ENCODE measurements around the gene P3H4. TPM values are rescaled to one million over a fixed set of nuclear protein-coding genes. Genes with fewer than 3 reads are reported as not detected.
"Not testable (repeated sequence)": the region's sequence is repeated elsewhere in the genome, so short reads cannot be mapped to it uniquely, and the experiment has no call there.

The P3H4 gene
- total RNA-seq, 1 donor from 2014 or later: 4.1 TPM

DNA sequence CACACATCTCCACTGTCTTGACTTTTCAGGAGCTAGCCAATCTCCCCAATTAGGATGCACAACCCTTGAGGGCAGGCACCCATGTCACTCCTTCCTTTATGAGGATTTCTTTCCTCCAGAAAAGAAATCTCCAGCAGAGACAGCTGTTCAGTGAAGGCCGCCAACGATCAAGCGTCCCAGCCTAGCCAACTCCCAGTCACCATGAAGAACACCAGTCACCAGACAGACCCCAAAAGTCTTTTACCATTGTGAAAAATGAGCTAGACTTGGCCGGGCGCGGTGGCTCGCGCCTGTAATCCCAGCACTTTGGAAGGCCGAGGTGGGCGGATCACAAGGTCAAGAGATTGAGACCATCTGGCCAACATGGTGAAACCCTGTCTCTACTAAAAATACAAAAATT, 18.2 kb upstream of the P3H4 start:
- H3K9me3 Mint-ChIP-seq; H3K4me1 Mint-ChIP-seq; H3K27ac Mint-ChIP-seq; H3K4me3 Mint-ChIP-seq; DNase-seq; H3K27me3 Mint-ChIP-seq; intact Hi-C loops (cut with micrococcal nuclease): not testable (repeated sequence)
- peaks cover 31% of the 10 kb centered on the region for H3K36me3 Mint-ChIP-seq (ENCODE audit: low read depth)

DNA sequence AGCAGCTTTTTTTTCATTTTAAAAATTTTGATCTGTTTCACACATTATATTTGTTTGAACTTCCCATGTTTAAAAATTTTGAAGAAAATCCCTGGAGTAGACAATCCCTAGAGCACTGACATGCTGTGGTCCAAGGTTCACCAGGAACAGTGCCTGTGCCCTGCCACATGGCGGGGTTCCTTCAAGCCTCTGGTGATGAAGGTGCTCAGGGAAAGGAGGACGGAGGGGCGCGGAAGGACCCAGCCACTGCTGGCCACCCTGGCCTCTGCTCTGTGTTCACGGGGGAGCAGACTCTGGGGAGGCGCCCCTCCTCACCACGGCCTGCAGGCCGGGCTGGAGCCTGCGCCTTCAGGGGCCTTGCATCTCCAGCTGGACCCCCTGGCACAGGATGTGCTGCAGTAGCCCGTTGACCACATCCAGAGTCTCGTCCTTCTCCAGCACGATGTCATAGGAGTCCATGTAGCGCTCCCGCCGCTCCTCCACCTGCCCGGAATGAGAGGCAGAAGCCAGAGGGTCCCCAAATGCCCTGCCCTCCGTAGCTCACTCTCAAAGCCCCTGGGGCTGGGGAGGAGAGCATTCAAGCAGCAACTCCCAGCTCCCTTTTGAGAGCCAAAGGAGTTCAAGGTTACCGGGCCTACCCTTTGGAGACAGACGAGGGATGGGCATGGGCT, 13.6 kb upstream of the P3H4 start:
- no peaks in the 10 kb centered on the region for H3K4me1 Mint-ChIP-seq
- no peaks in the 10 kb centered on the region for H3K27me3 Mint-ChIP-seq
- no peak overlapping the region for H3K27ac Mint-ChIP-seq
- intact Hi-C loops (cut with micrococcal nuclease): no loop called here
- peaks cover 14% of the 10 kb centered on the region for H3K36me3 Mint-ChIP-seq (ENCODE audit: low read depth)
- no peaks in the 10 kb centered on the region for H3K9me3 Mint-ChIP-seq
- H3K4me3 Mint-ChIP-seq: no peak overlapping the region
- no peak for DNase-seq

DNA sequence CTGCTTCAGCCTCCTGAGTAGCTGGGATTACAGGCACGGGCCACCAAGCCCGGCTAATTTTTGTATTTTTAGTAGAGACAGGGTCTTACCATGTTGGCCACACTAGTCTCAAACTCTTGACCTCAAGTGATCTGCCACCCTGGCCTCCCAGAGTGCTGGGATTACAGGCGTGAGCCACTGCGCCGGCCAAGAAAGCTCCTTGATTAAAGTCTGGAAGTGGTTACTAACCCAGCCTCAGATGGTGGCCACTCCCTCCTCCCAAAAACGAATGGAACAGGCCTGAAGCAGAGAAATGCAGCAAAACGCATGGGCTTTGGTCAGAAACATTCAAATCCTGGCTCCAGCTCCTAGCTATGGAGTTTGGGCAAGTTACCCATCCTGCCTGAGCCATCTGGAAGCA, 12.3 kb upstream of the P3H4 start:
- Mint-ChIP-seq H3K9me3 (no peaks in the 10 kb centered on the region), H3K36me3 (ENCODE audit: low read depth) (peaks cover 10% of the 10 kb centered on the region), H3K27me3 (no peaks in the 10 kb centered on the region), H3K27ac (no peak overlapping the region), H3K4me1 (no peaks in the 10 kb centered on the region), H3K4me3 (no peak overlapping the region)
- DNase-seq: no peak
- intact Hi-C loops (cut with micrococcal nuclease): no loop called here

DNA sequence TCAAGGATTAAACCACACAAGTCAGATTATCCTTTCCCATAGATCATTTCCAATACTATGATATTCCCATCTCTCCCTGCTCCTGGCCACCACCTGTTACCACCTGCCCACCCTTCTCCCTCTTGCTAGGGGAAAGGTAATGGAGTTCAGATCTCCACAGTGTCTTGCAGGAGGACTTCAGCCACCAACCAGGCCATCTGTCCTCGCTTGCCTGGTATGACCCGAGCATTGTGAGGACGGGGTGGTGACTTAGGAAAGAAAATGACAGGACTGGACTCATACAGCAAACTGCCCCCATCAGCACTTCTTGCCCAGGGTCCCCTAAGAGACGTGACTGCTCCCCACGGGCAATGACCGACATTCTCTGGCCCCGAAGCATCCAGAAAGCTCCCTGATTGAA, 11.8 kb upstream of the P3H4 start:
- Mint-ChIP-seq H3K9me3 (no peaks in the 10 kb centered on the region), H3K27me3 (no peaks in the 10 kb centered on the region), H3K27ac (no peak overlapping the region), H3K4me3 (no peak overlapping the region), H3K4me1 (no peaks in the 10 kb centered on the region), H3K36me3 (ENCODE audit: low read depth) (peaks cover 6% of the 10 kb centered on the region)
- intact Hi-C loops (cut with micrococcal nuclease): no loop called here
- no peak for DNase-seq

DNA sequence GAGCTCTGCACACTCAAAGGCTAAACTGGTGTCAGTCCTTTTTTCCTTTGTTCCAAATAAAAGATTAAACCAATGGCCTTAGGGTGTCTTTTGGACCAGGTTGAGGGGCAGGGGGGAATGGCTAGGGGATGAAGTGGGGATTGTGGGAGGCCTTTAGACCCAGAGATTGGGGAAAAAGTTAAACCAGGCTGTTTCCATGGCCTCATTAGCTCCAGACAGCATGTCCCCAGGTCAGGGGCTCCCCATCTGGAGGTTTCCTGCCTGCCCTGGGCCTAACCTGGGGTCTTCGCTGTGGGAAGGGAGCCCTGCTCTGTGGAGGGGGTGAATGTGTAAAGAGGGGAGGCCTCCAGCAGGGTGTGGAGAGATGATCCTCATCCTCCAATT, 11.4 kb upstream of the P3H4 start:
- Mint-ChIP-seq H3K36me3 (ENCODE audit: low read depth) (peaks cover 6% of the 10 kb centered on the region), H3K9me3 (no peaks in the 10 kb centered on the region), H3K4me1 (no peaks in the 10 kb centered on the region), H3K4me3 (no peak overlapping the region), H3K27me3 (no peaks in the 10 kb centered on the region), H3K27ac (no peak overlapping the region)
- intact Hi-C loops (cut with micrococcal nuclease): no loop called here
- no peak for DNase-seq

DNA sequence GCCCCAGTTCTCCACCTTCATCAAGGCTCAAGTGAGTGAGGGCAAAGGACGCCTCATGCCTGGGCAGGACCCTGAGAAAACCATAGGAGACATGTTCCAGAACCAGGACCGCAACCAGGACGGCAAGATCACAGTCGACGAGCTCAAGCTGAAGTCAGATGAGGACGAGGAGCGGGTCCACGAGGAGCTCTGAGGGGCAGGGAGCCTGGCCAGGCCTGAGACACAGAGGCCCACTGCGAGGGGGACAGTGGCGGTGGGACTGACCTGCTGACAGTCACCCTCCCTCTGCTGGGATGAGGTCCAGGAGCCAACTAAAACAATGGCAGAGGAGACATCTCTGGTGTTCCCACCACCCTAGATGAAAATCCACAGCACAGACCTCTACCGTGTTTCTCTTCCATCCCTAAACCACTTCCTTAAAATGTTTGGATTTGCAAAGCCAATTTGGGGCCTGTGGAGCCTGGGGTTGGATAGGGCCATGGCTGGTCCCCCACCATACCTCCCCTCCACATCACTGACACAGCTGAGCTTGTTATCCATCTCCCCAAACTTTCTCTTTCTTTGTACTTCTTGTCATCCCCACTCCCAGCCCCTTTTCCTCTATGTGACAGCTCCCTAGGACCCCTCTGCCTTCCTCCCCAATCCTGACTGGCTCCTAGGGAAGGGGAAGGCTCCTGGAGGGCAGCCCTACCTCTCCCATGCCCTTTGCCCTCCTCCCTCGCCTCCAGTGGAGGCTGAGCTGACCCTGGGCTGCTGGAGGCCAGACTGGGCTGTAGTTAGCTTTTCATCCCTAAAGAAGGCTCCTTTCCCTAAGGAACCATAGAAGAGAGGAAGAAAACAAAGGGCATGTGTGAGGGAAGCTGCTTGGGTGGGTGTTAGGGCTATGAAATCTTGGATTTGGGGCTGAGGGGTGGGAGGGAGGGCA, 10.7 kb upstream of the P3H4 start:
- no peak for DNase-seq
- H3K4me1 Mint-ChIP-seq: no peaks in the 10 kb centered on the region
- no peaks in the 10 kb centered on the region for H3K27me3 Mint-ChIP-seq
- no peak overlapping the region for H3K4me3 Mint-ChIP-seq
- intact Hi-C loops (cut with micrococcal nuclease): no loop called here
- H3K9me3 Mint-ChIP-seq: no peaks in the 10 kb centered on the region
- H3K27ac Mint-ChIP-seq: no peak overlapping the region
- H3K36me3 Mint-ChIP-seq (ENCODE audit: low read depth): peaks cover 4% of the 10 kb centered on the region

DNA sequence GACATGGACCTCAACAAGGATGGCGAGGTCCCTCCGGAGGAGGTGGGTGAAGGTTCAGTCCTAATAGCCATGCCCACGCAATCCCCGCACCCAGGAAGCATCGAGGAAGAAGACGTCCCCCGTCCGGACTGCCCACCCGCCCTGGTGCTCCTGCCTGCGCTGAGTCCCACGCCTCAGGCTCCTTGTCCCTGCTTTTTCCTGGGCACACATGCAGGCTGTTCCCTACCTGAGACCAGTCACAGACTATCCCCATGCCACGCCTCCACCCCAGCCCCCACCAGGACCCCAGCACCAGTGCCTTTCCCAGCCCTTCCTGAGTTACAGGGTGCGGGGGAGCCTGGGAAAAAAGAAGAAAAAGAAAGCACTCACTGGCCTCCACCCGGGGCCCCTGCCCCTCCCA, 10.0 kb upstream of the P3H4 start:
- no peak for DNase-seq
- no peaks in the 10 kb centered on the region for H3K4me1 Mint-ChIP-seq
- H3K27ac Mint-ChIP-seq: no peak overlapping the region
- H3K36me3 Mint-ChIP-seq (ENCODE audit: low read depth): peaks cover 2% of the 10 kb centered on the region
- H3K9me3 Mint-ChIP-seq: no peaks in the 10 kb centered on the region
- H3K4me3 Mint-ChIP-seq: no peak overlapping the region
- H3K27me3 Mint-ChIP-seq: no peaks in the 10 kb centered on the region
- intact Hi-C loops (cut with micrococcal nuclease): no loop called here

DNA sequence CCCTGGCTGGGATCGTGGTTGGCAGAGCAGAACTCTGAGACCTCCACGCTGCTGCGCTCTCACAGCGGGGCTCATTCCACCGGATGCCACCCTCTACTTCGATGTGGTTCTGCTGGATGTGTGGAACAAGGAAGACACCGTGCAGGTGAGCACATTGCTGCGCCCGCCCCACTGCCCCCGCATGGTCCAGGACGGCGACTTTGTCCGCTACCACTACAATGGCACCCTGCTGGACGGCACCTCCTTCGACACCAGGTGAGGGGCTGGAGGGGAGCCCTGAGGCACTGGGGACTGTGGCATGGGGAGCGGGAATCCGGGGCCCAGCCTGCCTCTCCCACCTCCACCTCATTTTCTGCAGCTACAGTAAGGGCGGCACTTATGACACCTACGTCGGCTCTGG, 6.3 kb upstream of the P3H4 start:
- Mint-ChIP-seq H3K4me1 (no peaks in the 10 kb centered on the region), H3K9me3 (no peaks in the 10 kb centered on the region), H3K36me3 (ENCODE audit: low read depth) (no peaks in the 10 kb centered on the region), H3K27me3 (peaks cover 6% of the 10 kb centered on the region), H3K4me3 (no peak overlapping the region), H3K27ac (no peak overlapping the region)
- no peak for DNase-seq
- intact Hi-C loops (cut with micrococcal nuclease): no loop called here

DNA sequence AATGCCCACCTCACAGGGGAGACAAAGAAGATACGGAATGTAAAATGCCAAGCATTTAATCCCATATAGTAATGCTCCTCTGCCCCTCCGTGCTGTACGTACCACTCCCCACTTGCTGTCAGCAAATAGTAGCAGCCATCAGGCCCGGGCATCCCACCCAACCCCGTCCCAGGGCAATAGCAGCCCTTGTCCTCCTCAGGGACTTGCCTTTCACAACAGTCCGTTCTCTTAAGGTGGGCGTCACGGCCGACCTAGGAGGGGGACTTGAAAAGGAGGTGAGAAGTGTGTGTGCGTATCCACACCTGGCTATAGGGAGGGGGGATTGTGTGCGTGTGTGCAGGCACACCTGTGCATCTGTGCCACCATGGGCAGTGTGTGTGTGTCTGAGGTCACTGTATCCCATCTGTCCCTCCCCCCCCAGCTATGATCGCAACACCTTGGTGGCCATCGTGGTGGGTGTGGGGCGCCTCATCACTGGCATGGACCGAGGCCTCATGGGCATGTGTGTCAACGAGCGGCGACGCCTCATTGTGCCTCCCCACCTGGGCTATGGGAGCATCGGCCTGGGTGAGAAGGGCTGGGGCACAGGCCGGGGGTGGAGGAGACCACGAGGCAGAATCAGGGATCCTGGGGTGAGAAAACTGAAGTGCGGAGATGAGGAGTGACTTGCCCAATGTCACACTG, 5.0 kb upstream of the P3H4 start:
- H3K4me1 Mint-ChIP-seq: peaks cover 6% of the 10 kb centered on the region
- no peak for DNase-seq
- H3K36me3 Mint-ChIP-seq (ENCODE audit: low read depth): no peaks in the 10 kb centered on the region
- no peak overlapping the region for H3K27ac Mint-ChIP-seq
- intact Hi-C loops (cut with micrococcal nuclease): no loop called here
- no peaks in the 10 kb centered on the region for H3K9me3 Mint-ChIP-seq
- H3K4me3 Mint-ChIP-seq: no peak overlapping the region
- H3K27me3 Mint-ChIP-seq: peaks cover 14% of the 10 kb centered on the region

DNA sequence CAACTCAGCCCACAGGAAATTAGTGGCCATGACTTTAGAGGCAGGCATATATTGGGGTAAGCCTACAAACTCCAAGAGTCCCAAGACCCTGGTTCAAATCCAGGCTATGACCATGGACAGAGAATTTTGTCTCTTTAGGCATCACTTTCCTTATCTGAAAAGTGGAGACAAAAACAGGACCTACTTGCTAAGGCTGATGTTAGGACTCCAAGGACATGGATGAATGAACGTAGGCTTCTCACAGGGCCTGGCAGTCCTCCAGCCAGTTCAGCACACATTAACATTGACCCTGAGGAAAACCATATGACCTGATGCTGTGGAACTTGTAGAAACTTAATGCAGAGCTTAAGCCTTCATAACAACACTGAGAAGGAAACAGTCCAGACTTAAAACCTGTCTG, 2.4 kb upstream of the P3H4 start:
- H3K4me3 Mint-ChIP-seq: no peak overlapping the region
- no peak for DNase-seq
- H3K4me1 Mint-ChIP-seq: peaks cover 12% of the 10 kb centered on the region
- H3K9me3 Mint-ChIP-seq: no peaks in the 10 kb centered on the region
- intact Hi-C loops (cut with micrococcal nuclease): no loop called here
- H3K27me3 Mint-ChIP-seq: peaks cover 21% of the 10 kb centered on the region
- peaks cover 1% of the 10 kb centered on the region for H3K36me3 Mint-ChIP-seq (ENCODE audit: low read depth)
- no peak overlapping the region for H3K27ac Mint-ChIP-seq

DNA sequence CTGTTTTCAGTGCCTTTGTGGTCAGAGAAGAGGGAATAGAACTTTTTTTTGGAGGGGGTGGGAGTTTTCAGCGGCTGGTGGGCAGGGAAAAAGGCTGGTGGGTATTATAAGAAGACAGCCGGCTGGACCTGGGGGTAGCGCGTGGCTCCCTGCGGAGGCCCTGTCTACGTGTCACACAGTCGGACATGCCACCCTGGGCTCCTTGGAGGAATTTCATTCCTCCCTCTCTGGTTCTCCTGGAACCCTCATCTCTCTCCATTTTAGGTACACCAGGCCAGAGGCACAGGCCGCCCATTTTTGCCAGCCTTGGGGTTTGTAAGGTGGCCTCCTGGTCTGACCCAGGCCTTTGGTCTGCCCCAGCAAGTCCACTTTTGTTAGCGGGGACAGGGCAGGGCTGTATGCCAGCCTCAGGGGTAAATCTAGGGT, 2.0 kb upstream of the P3H4 start:
- Mint-ChIP-seq H3K27ac (no peak overlapping the region), H3K36me3 (ENCODE audit: low read depth) (peaks cover 1% of the 10 kb centered on the region), H3K4me1 (peaks cover 12% of the 10 kb centered on the region), H3K4me3 (peak overlapping the region; percentile 56), H3K27me3 (peaks cover 21% of the 10 kb centered on the region), H3K9me3 (no peaks in the 10 kb centered on the region)
- intact Hi-C loops (cut with micrococcal nuclease): no loop called here
- no peak for DNase-seq

DNA sequence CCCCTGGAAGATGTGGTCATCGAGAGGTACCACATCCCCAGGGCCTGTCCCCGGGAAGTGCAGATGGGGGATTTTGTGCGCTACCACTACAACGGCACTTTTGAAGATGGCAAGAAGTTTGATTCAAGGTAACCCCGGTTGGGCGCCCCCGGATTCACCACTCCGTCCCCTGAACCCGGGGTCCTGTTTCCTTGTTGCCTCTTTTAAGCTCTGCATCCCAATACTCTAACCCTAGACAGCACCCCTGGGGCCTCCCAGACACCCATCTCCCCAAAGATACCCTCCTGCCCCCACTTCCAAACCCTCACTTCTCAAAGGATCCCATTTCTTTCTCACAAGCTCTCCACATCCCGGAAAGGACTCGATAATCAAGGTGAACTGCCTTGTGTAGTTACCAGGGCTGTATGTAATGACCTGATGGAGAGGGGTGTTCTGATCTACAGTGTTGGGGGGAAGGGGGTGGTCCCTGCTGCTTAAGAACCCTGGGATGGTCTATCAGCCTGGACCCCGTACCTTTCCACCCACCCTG, 1.5 kb upstream of the P3H4 start:
- H3K4me1 Mint-ChIP-seq: peaks cover 12% of the 10 kb centered on the region
- H3K9me3 Mint-ChIP-seq: no peaks in the 10 kb centered on the region
- intact Hi-C loops (cut with micrococcal nuclease): no loop called here
- H3K4me3 Mint-ChIP-seq: peak overlapping the region; percentile 56
- DNase-seq: no peak
- peaks cover 1% of the 10 kb centered on the region for H3K36me3 Mint-ChIP-seq (ENCODE audit: low read depth)
- peaks cover 21% of the 10 kb centered on the region for H3K27me3 Mint-ChIP-seq
- H3K27ac Mint-ChIP-seq: no peak overlapping the region

DNA sequence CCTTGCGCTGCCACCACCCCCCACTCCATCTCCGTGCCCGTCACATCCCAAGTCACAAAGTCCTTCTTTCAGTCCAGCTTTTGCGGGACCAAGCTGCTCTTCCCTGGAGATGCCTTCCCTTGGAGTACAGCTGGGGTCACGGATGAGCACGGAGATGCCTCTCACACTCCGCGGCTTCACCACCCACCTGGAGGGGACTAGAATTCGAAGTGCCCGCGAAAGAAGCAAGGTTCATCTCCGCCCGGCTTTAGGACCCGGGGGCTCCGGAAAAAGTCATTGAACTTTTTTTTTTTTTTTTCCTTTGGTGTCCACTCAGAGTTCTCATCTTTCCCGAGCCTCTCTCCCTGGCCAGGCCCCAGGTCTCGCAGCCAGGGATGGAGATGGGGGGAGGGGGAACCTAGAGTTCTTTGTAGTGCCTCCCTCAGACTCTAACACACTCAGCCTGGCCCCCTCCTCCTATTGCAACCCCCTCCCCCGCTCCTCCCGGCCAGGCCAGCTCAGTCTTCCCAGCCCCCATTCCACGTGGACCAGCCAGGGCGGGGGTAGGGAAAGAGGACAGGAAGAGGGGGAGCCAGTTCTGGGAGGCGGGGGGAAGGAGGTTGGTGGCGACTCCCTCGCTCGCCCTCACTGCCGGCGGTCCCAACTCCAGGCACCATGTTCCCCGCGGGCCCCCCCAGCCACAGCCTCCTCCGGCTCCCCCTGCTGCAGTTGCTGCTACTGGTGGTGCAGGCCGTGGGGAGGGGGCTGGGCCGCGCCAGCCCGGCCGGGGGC, 817 bp upstream of the P3H4 start, which contains the start of gene FKBP10:
Gene FKBP10, plus strand, starts transcription at position 624 of the 771 bp plus-strand sequence. Its CDS starts 31 bp downstream, at position 655.
- Mint-ChIP-seq H3K27me3 (peaks cover 21% of the 10 kb centered on the region), H3K4me1 (peaks cover 12% of the 10 kb centered on the region), H3K4me3 (peak within 1 kb of the TSS; percentile 91), H3K36me3 (ENCODE audit: low read depth) (peaks cover 1% of the 10 kb centered on the region), H3K9me3 (no peaks in the 10 kb centered on the region), H3K27ac (peak within 1 kb of the TSS; percentile 78)
- intact Hi-C loops (cut with micrococcal nuclease): loop anchor here (1.0 kb wide), 1 partner anchor 53 kb away; the partner anchor contains the start of gene KLHL11
- peak; percentile 79 for DNase-seq
